ENCODE measurements around the gene CDC25C. TPM values are rescaled to one million over a fixed set of nuclear protein-coding genes. Genes with fewer than 3 reads are reported as not detected.

CDC25C gene
- polyA plus RNA-seq (2013, experiment 1 of 2): 1.3 TPM
- 1.3 TPM for polyA plus RNA-seq (2013, experiment 2 of 2)

- H4K91ac ChIP-seq (ENCODE audit: low read length): no peak within 1 kb of the TSS
- no peak within 1 kb of the TSS for H3K18ac ChIP-seq (ENCODE audit: low read depth in 1 of 2, low read length in 2 of 2)
- no peak within 1 kb of the TSS for H3K27ac ChIP-seq (ENCODE audit: low read length, poor library complexity, severe bottlenecking)
- H3K23ac ChIP-seq (ENCODE audit: low read length in 2 of 2): no peak within 1 kb of the TSS
- H2BK12ac ChIP-seq (ENCODE audit: low read length in 2 of 2): no peak within 1 kb of the TSS
- H4K8ac ChIP-seq (ENCODE audit: low read length): no peak within 1 kb of the TSS
- no peak within 1 kb of the TSS for H2BK15ac ChIP-seq (ENCODE audit: low read depth, poor library complexity, severe bottlenecking)
- H3K4me2 ChIP-seq (ENCODE audit: low read length, poor library complexity, severe bottlenecking): peak within 1 kb of the TSS; percentile 100
- under 1% methylated on average over 51 of the region's 55 CpGs for WGBS
- no peaks in the 10 kb centered on the region for H3K9me3 ChIP-seq (ENCODE audit: control insufficient read depth, low read length)
- H2BK5ac ChIP-seq (ENCODE audit: low read depth, low read length, poor library complexity, severe bottlenecking): no peak within 1 kb of the TSS
- H2BK120ac ChIP-seq (ENCODE audit: low read depth, low read length): no peak within 1 kb of the TSS
- H3K27me3 ChIP-seq (ENCODE audit: control insufficient read depth in 1 of 2, insufficient read depth in 1 of 2, low read length in 2 of 2): no peaks in the 10 kb centered on the region
- H3K4me3 ChIP-seq (ENCODE audit: insufficient read depth in 1 of 2, low read depth in 1 of 2, low read length in 2 of 2): peak within 1 kb of the TSS; percentile 65 to 88
- peak; percentile 100 for DNase-seq
- H3K36me3 ChIP-seq (ENCODE audit: control insufficient read depth in 1 of 2, insufficient read depth in 2 of 2, low read depth in 1 of 2, low read length in 2 of 2): no peaks in the 10 kb centered on the region
- no peak within 1 kb of the TSS for H3K4ac ChIP-seq (ENCODE audit: low read depth in 1 of 2, low read length in 2 of 2)
- H3K79me1 ChIP-seq (replicated peaks; ENCODE audit: low read length, poor library complexity, severe bottlenecking): peaks cover 11% of the 10 kb centered on the region
- H3K9ac ChIP-seq (ENCODE audit: low read length): peak within 1 kb of the TSS; percentile 75
- no peak within 1 kb of the TSS for H2AK5ac ChIP-seq (ENCODE audit: low read length, severe bottlenecking)
- H3K14ac ChIP-seq (ENCODE audit: low read length in 2 of 2): no peak within 1 kb of the TSS
- peaks cover 6% of the 10 kb centered on the region for H3K4me1 ChIP-seq (ENCODE audit: control insufficient read depth, insufficient read depth, low read depth, low read length)
- peak within 1 kb of the TSS; percentile 48 for H2AFZ ChIP-seq (ENCODE audit: low read depth, low read length)
Observed at GRCh38 chr5:138331449-138332368, at the start of gene CDC25C. Gene CDC25C (minus strand): TSS chr5:138331804. CDS start chr5:138331180, 624 bp downstream.

GRCh38 chr5:138372653-138373052 lies 41.0 kb upstream of the CDC25C start:
- H3K27ac ChIP-seq (ENCODE audit: low read length, poor library complexity, severe bottlenecking): no peak overlapping the region
- H3K4ac ChIP-seq (ENCODE audit: low read depth in 1 of 2, low read length in 2 of 2): no peak overlapping the region
- no peak for DNase-seq
- H2BK120ac ChIP-seq (ENCODE audit: low read depth, low read length): no peak overlapping the region
- H3K18ac ChIP-seq (ENCODE audit: low read depth in 1 of 2, low read length in 2 of 2): no peak overlapping the region
- H2BK15ac ChIP-seq (ENCODE audit: low read depth, poor library complexity, severe bottlenecking): no peak overlapping the region
- H3K4me2 ChIP-seq (ENCODE audit: low read length, poor library complexity, severe bottlenecking): no peak overlapping the region
- peaks cover 22% of the 10 kb centered on the region for H3K79me1 ChIP-seq (replicated peaks; ENCODE audit: low read length, poor library complexity, severe bottlenecking)
- WGBS: 51% methylated on average over 4 of the region's 5 CpGs
- no peak overlapping the region for H3K23ac ChIP-seq (ENCODE audit: low read length in 2 of 2)
- peaks cover 13 to 35% of the 10 kb centered on the region in 2 experiments for H3K36me3 ChIP-seq (ENCODE audit: control insufficient read depth in 1 of 2, insufficient read depth in 2 of 2, low read depth in 1 of 2, low read length in 2 of 2)
- no peak overlapping the region for H2BK5ac ChIP-seq (ENCODE audit: low read depth, low read length, poor library complexity, severe bottlenecking)
- H3K14ac ChIP-seq (ENCODE audit: low read length in 2 of 2): no peak overlapping the region
- no peaks in the 10 kb centered on the region for H3K27me3 ChIP-seq (ENCODE audit: control insufficient read depth in 1 of 2, insufficient read depth in 1 of 2, low read length in 2 of 2)
- H3K9me3 ChIP-seq (ENCODE audit: control insufficient read depth, low read length): no peaks in the 10 kb centered on the region
- no peak overlapping the region for H2BK12ac ChIP-seq (ENCODE audit: low read length in 2 of 2)
- H3K4me1 ChIP-seq (ENCODE audit: control insufficient read depth, insufficient read depth, low read depth, low read length): no peaks in the 10 kb centered on the region
- H3K4me3 ChIP-seq (ENCODE audit: insufficient read depth in 1 of 2, low read depth in 1 of 2, low read length in 2 of 2): no peak overlapping the region
- H2AFZ ChIP-seq (ENCODE audit: low read depth, low read length): no peak overlapping the region
- no peak overlapping the region for H2AK5ac ChIP-seq (ENCODE audit: low read length, severe bottlenecking)
- H3K9ac ChIP-seq (ENCODE audit: low read length): no peak overlapping the region
- H4K91ac ChIP-seq (ENCODE audit: low read length): no peak overlapping the region
- no peak overlapping the region for H4K8ac ChIP-seq (ENCODE audit: low read length)

GRCh38 chr5:138372225-138372624 lies 40.6 kb upstream of the CDC25C start:
- H2BK15ac ChIP-seq (ENCODE audit: low read depth, poor library complexity, severe bottlenecking): no peak overlapping the region
- DNase-seq: no peak
- peaks cover 21% of the 10 kb centered on the region for H3K79me1 ChIP-seq (replicated peaks; ENCODE audit: low read length, poor library complexity, severe bottlenecking)
- H3K23ac ChIP-seq (ENCODE audit: low read length in 2 of 2): no peak overlapping the region
- no peak overlapping the region for H3K14ac ChIP-seq (ENCODE audit: low read length in 2 of 2)
- no peak overlapping the region for H3K4me3 ChIP-seq (ENCODE audit: insufficient read depth in 1 of 2, low read depth in 1 of 2, low read length in 2 of 2)
- H3K9me3 ChIP-seq (ENCODE audit: control insufficient read depth, low read length): no peaks in the 10 kb centered on the region
- H3K18ac ChIP-seq (ENCODE audit: low read depth in 1 of 2, low read length in 2 of 2): no peak overlapping the region
- H3K4me2 ChIP-seq (ENCODE audit: low read length, poor library complexity, severe bottlenecking): no peak overlapping the region
- no peak overlapping the region for H2AFZ ChIP-seq (ENCODE audit: low read depth, low read length)
- no peak overlapping the region for H2BK120ac ChIP-seq (ENCODE audit: low read depth, low read length)
- H3K27ac ChIP-seq (ENCODE audit: low read length, poor library complexity, severe bottlenecking): no peak overlapping the region
- no peak overlapping the region for H2BK5ac ChIP-seq (ENCODE audit: low read depth, low read length, poor library complexity, severe bottlenecking)
- no peaks in the 10 kb centered on the region for H3K27me3 ChIP-seq (ENCODE audit: control insufficient read depth in 1 of 2, insufficient read depth in 1 of 2, low read length in 2 of 2)
- no peak overlapping the region for H3K4ac ChIP-seq (ENCODE audit: low read depth in 1 of 2, low read length in 2 of 2)
- no peak overlapping the region for H4K8ac ChIP-seq (ENCODE audit: low read length)
- H2AK5ac ChIP-seq (ENCODE audit: low read length, severe bottlenecking): no peak overlapping the region
- no peak overlapping the region for H2BK12ac ChIP-seq (ENCODE audit: low read length in 2 of 2)
- no peaks in the 10 kb centered on the region for H3K4me1 ChIP-seq (ENCODE audit: control insufficient read depth, insufficient read depth, low read depth, low read length)
- peaks cover 11 to 30% of the 10 kb centered on the region in 2 experiments for H3K36me3 ChIP-seq (ENCODE audit: control insufficient read depth in 1 of 2, insufficient read depth in 2 of 2, low read depth in 1 of 2, low read length in 2 of 2)
- no peak overlapping the region for H4K91ac ChIP-seq (ENCODE audit: low read length)
- H3K9ac ChIP-seq (ENCODE audit: low read length): no peak overlapping the region
- WGBS: 100% methylated on average over 1 of the region's 1 CpG

- no peaks in the 10 kb centered on the region for H3K27me3 ChIP-seq (ENCODE audit: control insufficient read depth in 1 of 2, insufficient read depth in 1 of 2, low read length in 2 of 2)
- no peak overlapping the region for H2BK120ac ChIP-seq (ENCODE audit: low read depth, low read length)
- DNase-seq: no peak
- H3K14ac ChIP-seq (ENCODE audit: low read length in 2 of 2): no peak overlapping the region
- H3K4ac ChIP-seq (ENCODE audit: low read depth in 1 of 2, low read length in 2 of 2): no peak overlapping the region
- no peak overlapping the region for H2BK15ac ChIP-seq (ENCODE audit: low read depth, poor library complexity, severe bottlenecking)
- no peak overlapping the region for H4K8ac ChIP-seq (ENCODE audit: low read length)
- peaks cover 11 to 23% of the 10 kb centered on the region in 2 experiments for H3K36me3 ChIP-seq (ENCODE audit: control insufficient read depth in 1 of 2, insufficient read depth in 2 of 2, low read depth in 1 of 2, low read length in 2 of 2)
- H3K9ac ChIP-seq (ENCODE audit: low read length): no peak overlapping the region
- no peak overlapping the region for H2BK5ac ChIP-seq (ENCODE audit: low read depth, low read length, poor library complexity, severe bottlenecking)
- no peak overlapping the region for H2AK5ac ChIP-seq (ENCODE audit: low read length, severe bottlenecking)
- no peak overlapping the region for H4K91ac ChIP-seq (ENCODE audit: low read length)
- H3K4me1 ChIP-seq (ENCODE audit: control insufficient read depth, insufficient read depth, low read depth, low read length): no peaks in the 10 kb centered on the region
- H3K27ac ChIP-seq (ENCODE audit: low read length, poor library complexity, severe bottlenecking): no peak overlapping the region
- no peak overlapping the region for H3K4me2 ChIP-seq (ENCODE audit: low read length, poor library complexity, severe bottlenecking)
- H2AFZ ChIP-seq (ENCODE audit: low read depth, low read length): no peak overlapping the region
- H3K18ac ChIP-seq (ENCODE audit: low read depth in 1 of 2, low read length in 2 of 2): no peak overlapping the region
- no peak overlapping the region for H2BK12ac ChIP-seq (ENCODE audit: low read length in 2 of 2)
- WGBS: 95% methylated on average over 1 of the region's 2 CpGs
- no peaks in the 10 kb centered on the region for H3K9me3 ChIP-seq (ENCODE audit: control insufficient read depth, low read length)
- H3K4me3 ChIP-seq (ENCODE audit: insufficient read depth in 1 of 2, low read depth in 1 of 2, low read length in 2 of 2): no peak overlapping the region
- H3K79me1 ChIP-seq (replicated peaks; ENCODE audit: low read length, poor library complexity, severe bottlenecking): peaks cover 22% of the 10 kb centered on the region
- no peak overlapping the region for H3K23ac ChIP-seq (ENCODE audit: low read length in 2 of 2)
Observed at GRCh38 chr5:138371454-138371853, 39.9 kb upstream of the CDC25C start.

Data from mesenchymal stem cell (in vitro differentiated cells and primary cell).